Stimulated activated CD4-positive, alpha-beta T cell treated with anti-CD3 and anti-CD28 coated beads, Interleukin-2, amount 100 ng/mL, for 4 hours (primary cell): ENCODE results near the gene MIEF2.

Source experiments
- DNase-seq: peaks from one replicate; pipeline ENCODE4 v3.0.0-alpha.2; 2020; ENCODE audit warnings: low read depth

Gene MIEF2

DNA sequence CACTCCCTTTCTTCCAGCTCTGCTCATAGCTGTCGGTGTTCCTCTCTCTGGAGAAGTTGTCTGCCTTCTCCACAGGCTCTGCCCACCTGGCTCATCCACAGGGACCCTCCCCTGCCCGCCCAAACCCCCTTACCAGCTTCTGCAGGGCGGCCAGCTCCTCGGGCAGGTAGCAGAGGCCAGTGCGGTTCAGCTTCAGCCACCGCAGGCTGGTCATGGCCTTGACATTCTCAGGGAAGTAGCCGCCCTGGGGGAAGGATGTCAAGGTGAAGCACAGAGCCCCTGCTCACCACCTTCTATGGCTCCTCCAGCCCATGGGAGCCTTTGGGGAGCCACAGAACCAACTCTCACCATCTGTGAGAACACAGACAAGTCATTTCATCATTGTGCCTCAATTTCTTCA, 3.7 kb upstream of the MIEF2 start:
- no peak for DNase-seq

DNA sequence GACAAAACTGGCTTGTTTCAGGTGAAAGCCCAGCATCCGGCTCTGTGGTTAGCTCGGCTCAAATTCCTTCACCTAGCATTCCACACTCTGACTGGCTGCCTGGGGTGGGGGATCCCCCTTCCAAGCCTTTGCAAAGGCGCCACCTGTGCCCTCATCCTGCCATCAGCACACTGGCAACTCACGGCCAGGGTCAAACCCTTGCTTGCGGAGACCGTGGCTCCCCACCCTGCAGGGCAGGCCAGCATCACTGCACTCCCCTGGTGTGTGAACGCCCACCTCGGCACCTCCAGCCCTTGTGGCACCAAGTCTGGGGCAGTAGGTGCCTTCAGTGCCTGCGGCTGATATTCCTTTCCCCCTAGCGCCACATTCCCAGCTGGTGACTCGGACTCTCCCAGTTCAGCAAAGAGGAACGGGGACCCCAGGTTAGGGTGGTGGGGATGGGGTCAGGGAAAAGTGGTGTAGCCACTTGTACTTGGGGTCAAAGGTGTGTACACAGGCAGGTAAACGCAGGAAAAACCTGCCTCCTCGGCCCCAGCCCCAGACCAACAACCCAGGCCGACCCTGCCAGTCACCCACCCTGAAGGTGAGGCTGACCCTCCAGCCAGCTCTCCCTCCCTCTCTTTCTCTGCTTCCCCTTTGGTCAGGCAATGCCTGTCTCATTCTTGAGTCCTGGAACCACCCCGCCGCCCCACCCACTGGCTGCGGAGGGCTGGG, 3.0 kb upstream of the MIEF2 start:
- no peak for DNase-seq

- DNase-seq: no peak
These were observed 2.5 kb upstream of the MIEF2 start for GRCh38 chr17:18257982-18258355.

GRCh38 chr17:18258356-18259038, 2.0 kb upstream of the MIEF2 start, which contains the start of gene FLII:
Gene FLII (minus strand): TSS chr17:18258738. CDS start chr17:18258690, 48 bp downstream.
- DNase-seq: peak; percentile 41

DNA sequence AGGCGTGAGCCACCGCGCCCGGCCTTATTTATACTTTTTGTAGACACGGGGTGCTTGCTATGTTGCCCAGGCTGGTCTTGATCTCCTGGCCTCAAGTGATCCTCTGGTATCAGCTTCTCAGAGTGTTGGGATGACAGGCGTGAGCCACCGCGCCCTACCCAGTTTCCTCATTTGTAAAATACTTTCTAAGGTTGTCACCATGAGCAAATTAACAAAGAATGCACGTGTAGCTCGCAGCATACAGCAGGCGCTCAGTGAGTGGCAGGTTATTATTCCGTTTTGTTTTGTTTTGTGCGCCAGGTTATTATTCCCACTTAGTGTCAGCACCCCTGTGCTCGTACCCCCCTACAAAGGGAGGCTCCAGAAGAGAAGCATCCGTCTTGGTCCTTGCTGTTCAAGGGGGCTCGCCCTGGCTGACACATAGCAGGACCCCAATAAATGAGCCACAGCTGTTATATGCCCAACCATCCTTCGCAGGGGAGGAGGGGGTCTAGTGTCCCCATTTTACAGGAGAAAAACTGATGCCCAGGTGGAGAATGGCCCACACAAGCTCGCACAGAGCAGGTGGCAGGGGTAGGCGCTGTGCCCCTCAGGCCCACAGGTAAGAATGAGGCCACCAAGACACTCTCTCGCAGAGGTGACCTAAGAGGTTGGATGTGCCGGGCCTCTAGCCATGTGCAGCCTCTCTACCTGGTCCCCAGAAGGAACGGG, 686 bp upstream of the MIEF2 start:
- no peak for DNase-seq

DNA sequence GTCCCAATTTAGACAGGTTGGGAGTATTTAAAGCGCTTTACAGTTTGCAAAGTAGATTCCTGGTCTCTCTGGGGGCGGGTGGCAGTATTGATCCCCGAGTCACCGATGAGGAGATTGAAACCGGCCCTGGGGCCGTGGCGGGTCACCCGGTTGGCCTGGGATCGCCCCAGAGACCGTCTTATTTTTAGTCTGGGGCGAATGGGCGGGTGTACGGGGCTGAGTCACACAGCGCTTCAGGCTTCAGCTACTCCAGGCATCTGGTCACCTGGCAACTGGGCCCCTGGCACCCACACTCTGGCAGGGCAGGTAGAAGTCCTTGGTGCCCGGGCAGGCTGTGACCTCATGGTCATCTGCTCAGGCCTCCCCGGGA, 669 bp downstream of the MIEF2 start:
- DNase-seq: no peak

DNA sequence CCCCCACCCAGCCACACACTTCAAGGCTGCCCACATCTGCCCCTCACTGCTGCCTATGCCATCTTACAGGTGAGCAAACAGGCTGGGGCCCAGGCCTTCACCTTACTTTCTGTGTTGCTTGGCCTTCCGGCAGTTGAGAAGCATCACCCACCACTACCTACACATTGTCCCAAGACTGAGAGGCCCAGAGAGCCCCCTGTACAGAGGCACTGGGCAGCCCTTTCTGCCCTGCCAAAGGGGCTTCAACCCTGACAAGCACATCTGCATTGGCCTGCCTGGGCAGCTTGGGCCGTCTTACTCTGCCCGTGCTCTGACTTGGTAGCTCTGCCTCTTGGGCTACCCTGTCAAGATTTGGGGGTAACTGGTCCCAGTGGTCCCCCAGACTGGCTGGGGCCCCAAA, 1.2 kb downstream of the MIEF2 start:
- DNase-seq: no peak

DNA sequence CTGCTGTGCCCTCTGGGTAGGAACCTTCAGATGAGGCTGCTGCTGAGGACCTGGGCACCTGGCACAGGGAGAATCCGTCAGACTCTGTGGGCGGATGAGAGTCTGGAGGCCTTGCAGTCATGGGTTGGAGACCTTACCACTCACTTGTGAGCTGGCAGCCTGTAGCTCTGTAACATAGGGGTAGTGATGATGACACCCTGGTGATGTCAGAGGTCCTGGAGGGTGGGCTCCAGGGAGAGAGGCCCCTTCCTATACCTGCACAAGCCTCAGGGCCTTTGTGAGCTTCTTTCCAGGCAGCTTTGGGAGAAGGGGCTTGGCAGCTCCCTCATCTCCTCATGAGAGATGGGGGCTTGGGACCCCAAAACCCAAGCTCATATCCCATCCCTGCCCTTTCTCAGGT, 1.6 kb downstream of the MIEF2 start:
- DNase-seq: no peak

GRCh38 chr17:18262641-18263040, 2.2 kb downstream of the MIEF2 start:
- no peak for DNase-seq

- DNase-seq: no peak
These were observed 3.6 kb downstream of the MIEF2 start for GRCh38 chr17:18263885-18264682.

GRCh38 chr17:18267366-18267765, 6.9 kb downstream of the MIEF2 start:
- DNase-seq: no peak

DNA sequence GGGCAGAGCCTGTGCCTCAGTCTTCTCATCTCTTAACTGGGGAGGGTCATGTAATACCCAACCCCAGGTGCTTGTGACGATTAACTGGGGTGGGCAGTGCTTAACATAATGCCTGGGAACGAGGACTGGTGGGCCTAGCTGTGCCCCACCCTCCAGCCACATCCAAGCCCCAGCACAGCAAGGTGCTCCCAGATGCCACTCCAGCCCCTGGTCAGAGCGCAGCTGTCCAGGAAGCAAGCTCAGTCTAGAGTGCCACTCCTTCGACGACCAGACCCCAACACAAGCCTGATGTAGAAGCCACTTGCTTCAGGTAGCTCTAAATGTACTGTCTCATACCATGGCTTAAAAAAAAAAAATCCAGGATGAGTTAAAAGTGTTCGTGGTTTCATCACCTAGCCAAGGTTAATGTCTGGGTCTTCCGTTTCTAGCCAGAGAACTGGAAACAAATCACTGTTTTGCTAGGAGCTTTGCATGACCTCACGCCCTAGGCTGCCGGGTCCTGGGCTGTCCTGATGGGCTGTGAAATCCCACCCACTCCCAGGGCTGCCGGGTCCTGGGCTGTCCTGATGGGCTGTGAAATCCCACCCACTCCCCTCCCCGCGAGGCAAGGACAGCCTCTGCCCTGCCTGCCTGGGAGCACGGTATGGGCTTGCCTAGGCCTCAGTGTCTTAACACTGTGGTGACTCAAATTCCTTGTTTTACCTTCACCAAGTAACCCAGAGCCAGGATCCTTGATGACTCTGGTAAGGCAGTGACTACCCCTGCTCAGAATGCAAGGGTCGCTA, 7.7 kb downstream of the MIEF2 start:
- no peak for DNase-seq

DNA sequence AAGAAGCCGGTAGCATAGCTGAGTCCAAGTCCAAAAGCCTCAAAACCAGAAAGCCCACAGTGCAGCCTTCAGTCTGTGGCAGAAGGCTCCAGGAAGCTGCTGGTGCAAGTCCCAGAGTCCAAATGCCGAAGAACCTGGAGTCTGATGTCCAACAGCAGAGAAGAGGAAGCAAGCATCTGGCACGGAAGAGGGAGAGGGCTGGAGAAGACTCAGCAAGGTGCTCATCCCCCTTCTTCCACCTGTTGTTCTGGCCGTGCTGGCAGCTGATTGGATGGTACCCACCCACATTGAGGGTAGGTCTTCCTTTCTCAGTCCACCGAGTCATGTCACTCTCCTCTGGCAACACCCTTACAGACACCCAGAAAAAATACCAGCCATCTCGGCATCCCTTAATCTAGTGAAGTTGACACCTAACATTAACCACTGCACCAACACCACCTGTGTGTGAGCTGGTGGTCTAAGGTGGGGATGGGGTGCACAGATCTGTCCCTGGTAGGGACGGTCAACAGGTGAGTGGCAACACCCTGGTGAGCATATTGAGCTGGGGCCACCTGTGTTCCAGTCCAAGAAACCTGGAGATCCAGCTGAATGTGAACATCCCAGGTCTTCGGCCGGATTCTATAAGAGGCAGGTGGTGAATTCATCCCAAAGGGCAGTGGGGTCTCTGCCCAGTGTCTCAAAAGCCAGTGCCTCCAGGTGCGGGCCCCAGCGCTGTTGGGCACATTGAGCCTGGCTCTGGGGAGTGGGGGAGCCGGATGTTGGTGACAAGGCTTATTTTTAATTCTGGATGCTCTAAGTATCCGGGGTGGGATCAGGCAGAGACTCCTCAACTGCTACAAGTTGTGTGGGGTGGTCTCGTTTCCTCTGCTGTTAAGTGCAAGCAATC, 9.8 kb downstream of the MIEF2 start:
- DNase-seq: no peak

GRCh38 chr17:18277076-18277475, 16.6 kb downstream of the MIEF2 start:
- no peak for DNase-seq

DNA sequence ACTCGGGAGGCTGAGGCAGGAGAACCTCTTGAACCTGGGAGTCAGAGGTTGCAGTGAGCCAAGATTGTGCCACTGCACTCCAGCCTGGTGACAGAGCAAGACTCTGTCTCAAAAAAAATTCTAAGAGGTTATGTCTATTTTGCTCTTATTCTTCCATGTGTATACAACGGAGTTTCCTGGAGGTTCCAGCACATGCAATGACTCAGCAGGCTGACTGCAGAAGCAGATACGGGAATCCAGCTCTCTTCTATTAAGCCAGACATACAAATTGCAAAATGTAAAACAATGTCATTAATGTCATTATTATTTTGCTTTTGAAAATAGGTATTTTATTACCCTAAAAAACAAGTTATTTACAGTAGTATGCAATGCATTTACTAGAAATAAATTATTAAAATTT, 18.4 kb downstream of the MIEF2 start:
- DNase-seq: no peak

DNA sequence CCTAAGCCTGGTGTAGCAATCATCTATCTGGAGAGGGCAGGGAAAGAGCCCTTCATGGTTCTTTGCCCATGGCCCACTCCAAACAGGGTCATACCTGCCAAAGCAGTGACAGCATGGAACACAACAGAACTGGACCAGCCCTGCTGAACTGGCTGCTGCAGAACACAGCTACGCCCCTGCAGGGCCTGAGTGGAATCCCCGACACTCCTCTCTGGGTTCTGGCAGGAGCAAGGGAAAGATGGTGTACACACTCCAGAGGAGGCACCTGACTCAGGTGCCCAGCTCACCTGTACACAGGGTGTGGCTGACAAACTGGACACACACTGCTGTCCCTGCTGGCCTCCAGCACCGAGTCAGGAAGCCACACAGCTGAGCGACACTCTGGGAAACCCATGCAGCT, 19.8 kb downstream of the MIEF2 start:
- no peak for DNase-seq

GRCh38 chr17:18280766-18281371, 20.4 kb downstream of the MIEF2 start:
- no peak for DNase-seq

DNA sequence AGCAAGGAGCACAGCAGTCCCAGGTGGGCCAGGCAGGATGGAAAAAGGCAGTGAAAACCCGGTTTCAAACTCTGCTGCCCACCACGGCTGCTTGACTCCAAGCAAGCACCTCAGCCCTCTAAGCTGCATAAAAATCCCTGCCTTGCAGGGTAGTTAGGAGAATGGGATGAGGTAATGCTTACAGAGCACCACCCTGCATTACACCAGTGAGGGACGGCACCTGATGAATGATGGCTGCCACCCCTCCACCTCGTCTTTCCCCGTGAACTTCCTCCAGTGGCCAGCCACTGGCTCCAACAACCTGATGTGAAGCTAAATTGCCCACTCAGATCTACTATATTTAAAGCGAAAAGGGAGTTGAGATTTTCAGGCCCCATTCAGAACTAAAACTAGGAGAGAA, 21.3 kb downstream of the MIEF2 start:
- no peak for DNase-seq

DNA sequence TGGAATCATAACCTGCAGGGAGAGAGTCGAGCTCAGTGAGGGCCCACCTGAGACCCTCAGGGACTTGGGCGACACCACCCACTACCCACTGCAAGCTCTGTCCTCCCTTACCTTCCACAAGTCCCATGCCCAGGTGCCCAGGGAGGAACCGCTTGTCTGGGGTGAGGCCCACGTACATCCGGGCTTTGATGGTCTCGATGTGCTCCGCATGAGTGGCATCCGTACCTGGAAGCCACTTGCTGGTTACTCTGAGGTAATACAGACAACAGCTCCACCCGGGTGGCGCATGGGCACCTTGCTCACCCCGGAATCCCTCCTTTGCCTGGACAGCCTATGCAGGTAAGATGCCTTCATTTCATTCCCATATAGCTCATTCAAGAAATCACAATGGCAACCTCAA, 24.8 kb downstream of the MIEF2 start:
- no peak for DNase-seq
